Measurements from ENCODE around the gene AP5S1. TPM values are rescaled to one million over a fixed set of nuclear protein-coding genes. Genes with fewer than 3 reads are reported as not detected.

The AP5S1 gene
- total RNA-seq, 1 experiment from 2014 or later, result 3.9 TPM

GRCh38 chr20:3786126-3786484 lies 34.2 kb upstream of the AP5S1 start:
- no peak overlapping the region for H2BK12ac ChIP-seq (ENCODE audit: insufficient read length, low read depth, low read length)
- no peaks in the 10 kb centered on the region for H3K79me1 ChIP-seq (ENCODE audit: insufficient read depth, low read depth, low read length, poor library complexity, severe bottlenecking)
- no peak overlapping the region for H2BK5ac ChIP-seq (ENCODE audit: insufficient read length, low read length)
- Mint-ChIP-seq H3K4me3 (peak overlapping the region; percentile 84 to 91), H3K4me1 (peaks cover 17 to 25% of the 10 kb centered on the region in 2 experiments), H3K27ac (peak overlapping the region in 1 of 3 experiments; percentile 75; a peak in 1 of 7 replicates), H3K9me3 (no peaks in the 10 kb centered on the region), H3K27me3 (ENCODE audit: low read depth) (peaks cover 26% of the 10 kb centered on the region), H3K36me3 (ENCODE audit: insufficient read depth in 1 of 3, low read depth in 3 of 3) (peaks cover 5 to 12% (median 8%) of the 10 kb centered on the region in 3 experiments)
- H4K91ac ChIP-seq (ENCODE audit: insufficient read length, low read depth, low read length), result no peak overlapping the region
- H2BK20ac ChIP-seq (ENCODE audit: low read depth, low read length, poor library complexity, severe bottlenecking), result no peak overlapping the region
- H3K4me1 ChIP-seq (ENCODE audit: insufficient read depth, low read length), result no peaks in the 10 kb centered on the region
- no peak for TF ChIP-seq CTCF (conservative IDR thresholded peaks at IDR 0.05)
- no peaks in the 10 kb centered on the region for H3K9me3 ChIP-seq (ENCODE audit: control insufficient read depth, low read depth, low read length)
- peak overlapping the region; percentile 86 for H3K14ac ChIP-seq (ENCODE audit: insufficient read depth, low read length)
- no peak overlapping the region for H4K5ac ChIP-seq (ENCODE audit: insufficient read length, low read depth, low read length)
- H3T11ph ChIP-seq (ENCODE audit: low read length), result no peak overlapping the region
- H3K23ac ChIP-seq (ENCODE audit: insufficient read length, low read depth, low read length), result no peak overlapping the region
- peak overlapping the region; percentile 62 for H3K9ac ChIP-seq (ENCODE audit: extremely low read depth, insufficient read length, low read length)
- no peak overlapping the region for H4K8ac ChIP-seq (replicated peaks; ENCODE audit: insufficient read length, low read depth, low read length)
- DNase-seq, result no peak
- peaks cover 8% of the 10 kb centered on the region for H3K23me2 ChIP-seq (ENCODE audit: insufficient read length, low read depth, low read length, poor library complexity, severe bottlenecking)
- no peak overlapping the region for H2AK5ac ChIP-seq (ENCODE audit: insufficient read length, low read length)
- no CpG with 5 or more reads among the region's 35 CpGs for WGBS (ENCODE audit: extremely low coverage, insufficient read length, low lambda C conversion rate)
- H3K79me2 ChIP-seq (ENCODE audit: insufficient read depth, low read length), result no peaks in the 10 kb centered on the region
- no peak overlapping the region for H2AFZ ChIP-seq (ENCODE audit: low read length)
- no peaks in the 10 kb centered on the region for H4K20me1 ChIP-seq (ENCODE audit: control insufficient read depth, insufficient read depth, insufficient read length)
- H3K4me2 ChIP-seq (ENCODE audit: insufficient read depth, insufficient read length, low read length), result peak overlapping the region; percentile 77
- no peak overlapping the region for H3K27ac ChIP-seq (ENCODE audit: insufficient read length, low read depth, low read length)
- no peak overlapping the region for H3K56ac ChIP-seq (ENCODE audit: insufficient read length, low read depth, low read length)
- H2BK15ac ChIP-seq (ENCODE audit: low read depth, low read length), result no peak overlapping the region
- no peak overlapping the region for H2BK120ac ChIP-seq (ENCODE audit: low read depth, low read length, poor library complexity, severe bottlenecking)
- no peak overlapping the region for H3K4ac ChIP-seq (ENCODE audit: low read depth, low read length)
- H3K27me3 ChIP-seq (ENCODE audit: insufficient read depth, low read length), result no peaks in the 10 kb centered on the region
- no peak overlapping the region for H3K18ac ChIP-seq (ENCODE audit: insufficient read length, low read depth, low read length)
